Raji (cell line): Measurements from ENCODE around the gene JUND.
A peak's percentile ranks its signal among the peaks of the same experiment; 100 is the strongest.

Source experiments
- POLR2A ChIP-seq: IDR thresholded peaks from 2 replicates; pipeline ENCODE4 v1.6.1; 2011; ENCODE audit warnings: low read depth, low read length, control low read depth; ENCODE audit not compliant: insufficient read depth

Gene JUND

GRCh38 chr19:18284712-18285360, 3.4 kb upstream of the JUND start:
- TF ChIP-seq POLR2A: 0 out of 2 replicates have a peak, but pooled peaks have one; percentile 18

- no peak for TF ChIP-seq POLR2A
These were observed 1.9 kb upstream of the JUND start for GRCh38 chr19:18283338-18283737.

- peak; percentile 37; the same call in 1 of the 2 replicates for TF ChIP-seq POLR2A
These were observed 1.3 kb upstream of the JUND start for GRCh38 chr19:18282788-18283141.

- no peak for TF ChIP-seq POLR2A
These were observed 782 bp upstream of the JUND start for GRCh38 chr19:18282021-18282787.

- TF ChIP-seq POLR2A: peak; percentile 86
These were observed 958 bp downstream of the JUND start for GRCh38 chr19:18280247-18281081.

GRCh38 chr19:18279516-18280246, 1.7 kb downstream of the JUND start:
- TF ChIP-seq POLR2A: peak; percentile 43

GRCh38 chr19:18279266-18279515, 2.2 kb downstream of the JUND start:
- no peak for TF ChIP-seq POLR2A

GRCh38 chr19:18278521-18279265, 2.7 kb downstream of the JUND start:
- 0 out of 2 replicates have a peak, but pooled peaks have one; percentile 8 for TF ChIP-seq POLR2A

- TF ChIP-seq POLR2A: no peak
These were observed 6.6 kb downstream of the JUND start for GRCh38 chr19:18274781-18275356.

GRCh38 chr19:18274219-18274780, 7.1 kb downstream of the JUND start, which contains the start of gene IQCN:
Gene IQCN (minus strand): TSS chr19:18274452. CDS start chr19:18269478, 4,974 bp downstream.
- TF ChIP-seq POLR2A: no peak

GRCh38 chr19:18273561-18274218, 7.7 kb downstream of the JUND start:
- TF ChIP-seq POLR2A: no peak

- TF ChIP-seq POLR2A: no peak
These were observed 10.0 kb downstream of the JUND start for GRCh38 chr19:18271433-18271841.

GRCh38 chr19:18270326-18270725, 11.1 kb downstream of the JUND start:
- no peak for TF ChIP-seq POLR2A
